IPS-18c (cell line): Measurements from ENCODE around the gene RRBP1.

Experiments
- H3K4me3 ChIP-seq: 2 replicates; pipeline ENCODE4 v1.7.0; 2013; ENCODE audit warnings: low read depth, mild to moderate bottlenecking, low read length, moderate library complexity; ENCODE audit not compliant: insufficient read depth
- H3K9me3 ChIP-seq: one replicate; pipeline ENCODE4 v1.6.1; 2013; ENCODE audit warnings: mild to moderate bottlenecking, low read length, moderate library complexity; ENCODE audit not compliant: control insufficient read depth, insufficient read depth

RRBP1 gene

GRCh38 chr20:17613328-17614175 is 68.5 kb downstream of the RRBP1 start:
- H3K4me3 ChIP-seq, result no peak overlapping the region

GRCh38 chr20:17612992-17613327 is 69.1 kb downstream of the RRBP1 start:
- H3K4me3 ChIP-seq, result no peak overlapping the region

More at GRCh38 chr20:17613328-17614175, 68.5 kb downstream of the RRBP1 start:
- H3K9me3 ChIP-seq, result no peaks in the 10 kb centered on the region

GRCh38 chr20:17612287-17612991 is 69.6 kb downstream of the RRBP1 start:
- H3K9me3 ChIP-seq, result no peaks in the 10 kb centered on the region
- no peak overlapping the region for H3K4me3 ChIP-seq

More at GRCh38 chr20:17612992-17613327, 69.1 kb downstream of the RRBP1 start:
- H3K9me3 ChIP-seq, result no peaks in the 10 kb centered on the region

- Histone ChIP-seq H3K4me3 (no peak overlapping the region), H3K9me3 (no peaks in the 10 kb centered on the region)
These were observed 70.3 kb downstream of the RRBP1 start for GRCh38 chr20:17611540-17612286.

GRCh38 chr20:17611290-17611539 is 70.8 kb downstream of the RRBP1 start:
- no peaks in the 10 kb centered on the region for H3K9me3 ChIP-seq
- H3K4me3 ChIP-seq, result no peak overlapping the region

GRCh38 chr20:17610566-17611289 is 71.3 kb downstream of the RRBP1 start:
- no peak overlapping the region for H3K4me3 ChIP-seq
- no peaks in the 10 kb centered on the region for H3K9me3 ChIP-seq

GRCh38 chr20:17609811-17610377 is 72.1 kb downstream of the RRBP1 start:
- no peak overlapping the region for H3K4me3 ChIP-seq
- H3K9me3 ChIP-seq, result no peaks in the 10 kb centered on the region

GRCh38 chr20:17608701-17609497 is 73.1 kb downstream of the RRBP1 start:
- H3K9me3 ChIP-seq, result no peaks in the 10 kb centered on the region
- H3K4me3 ChIP-seq, result no peak overlapping the region

GRCh38 chr20:17606001-17606400 is 76.0 kb downstream of the RRBP1 start:
- no peak overlapping the region for H3K4me3 ChIP-seq
- H3K9me3 ChIP-seq, result no peaks in the 10 kb centered on the region

GRCh38 chr20:17605131-17605660 is 76.8 kb downstream of the RRBP1 start:
- Histone ChIP-seq H3K9me3 (no peaks in the 10 kb centered on the region), H3K4me3 (no peak overlapping the region)

- no peak overlapping the region for H3K4me3 ChIP-seq
- H3K9me3 ChIP-seq, result no peaks in the 10 kb centered on the region
These were observed 79.5 kb downstream of the RRBP1 start for GRCh38 chr20:17602493-17602892.

- 0 out of 2 replicates have a peak overlapping the region, but pooled peaks have one; percentile 6 for H3K4me3 ChIP-seq
- H3K9me3 ChIP-seq, result no peaks in the 10 kb centered on the region
These were observed 80.1 kb downstream of the RRBP1 start for GRCh38 chr20:17601957-17602356.

GRCh38 chr20:17598013-17598550 is 84.0 kb downstream of the RRBP1 start:
- H3K9me3 ChIP-seq, result no peaks in the 10 kb centered on the region
- no peak overlapping the region for H3K4me3 ChIP-seq

- no peaks in the 10 kb centered on the region for H3K9me3 ChIP-seq
- H3K4me3 ChIP-seq, result no peak overlapping the region
These were observed 86.2 kb downstream of the RRBP1 start for GRCh38 chr20:17595856-17596255.

- Histone ChIP-seq H3K9me3 (no peaks in the 10 kb centered on the region), H3K4me3 (no peak overlapping the region)
These were observed 87.6 kb downstream of the RRBP1 start for GRCh38 chr20:17594443-17594842.

- Histone ChIP-seq H3K4me3 (no peak overlapping the region), H3K9me3 (no peaks in the 10 kb centered on the region)
These were observed 88.1 kb downstream of the RRBP1 start for GRCh38 chr20:17593902-17594301.
